Neural crest cell (in vitro differentiated cells): ENCODE measurements around the gene CLIC1. TPM values are rescaled to one million over a fixed set of nuclear protein-coding genes. Genes with fewer than 3 reads are reported as not detected.

Experiments used
- DNase-seq: peaks from one replicate; pipeline ENCODE4 v3.0.0; 2021; ENCODE audit warnings: low read depth, mixed read lengths, low spot score
- H3K27ac Mint-ChIP-seq: one replicate; pipeline ENCODE4 v1.8.0; 2021; ENCODE audit warnings: mild to moderate bottlenecking, mixed read lengths; ENCODE audit not compliant: unreplicated experiment
- H3K27me3 Mint-ChIP-seq: 2 replicates; pipeline ENCODE4 v1.8.0; 2021; ENCODE audit warnings: low read depth, mild to moderate bottlenecking, mixed read lengths
- H3K36me3 Mint-ChIP-seq: 2 replicates; pipeline ENCODE4 v1.8.0; 2021; ENCODE audit warnings: low read depth, mild to moderate bottlenecking, mixed read lengths
- H3K4me1 Mint-ChIP-seq: 2 replicates; pipeline ENCODE4 v1.8.0; 2021; ENCODE audit warnings: mixed read lengths
- H3K4me3 Mint-ChIP-seq: one replicate; pipeline ENCODE4 v1.8.0; 2021; ENCODE audit warnings: mild to moderate bottlenecking, mixed read lengths
- H3K9me3 Mint-ChIP-seq: 2 replicates; pipeline ENCODE4 v1.8.0; 2021; ENCODE audit warnings: mixed read lengths
- CTCF ChIP-seq: fragments of 200-600 bp; sonication (generic); conservative IDR thresholded peaks from 2 replicates; pipeline ENCODE4 v1.5.0; 2021; ENCODE audit warnings: antibody characterized with exemption, mild to moderate bottlenecking
- total RNA-seq: library from RNA; stranded (reverse); gene quantifications from 2 replicates; pipeline ENCODE4 v1.2.1, GENCODE V29; 2021

CLIC1 gene
- total RNA-seq, 1 donor from 2014 or later, result 313 TPM

- no peaks in the 10 kb centered on the region for H3K27me3 Mint-ChIP-seq
- TF ChIP-seq CTCF, result no peak
- no peaks in the 10 kb centered on the region for H3K4me1 Mint-ChIP-seq
- no peak for DNase-seq
- H3K27ac Mint-ChIP-seq, result no peak overlapping the region
- H3K36me3 Mint-ChIP-seq, result no peaks in the 10 kb centered on the region
- H3K4me3 Mint-ChIP-seq, result no peak overlapping the region
- no peaks in the 10 kb centered on the region for H3K9me3 Mint-ChIP-seq
These were observed 41.3 kb upstream of the CLIC1 start for GRCh38 chr6:31777667-31778050.

GRCh38 chr6:31776989-31777666, 40.8 kb upstream of the CLIC1 start, which contains the start of gene VWA7:
Gene VWA7 (minus strand): TSS chr6:31777328. CDS start chr6:31776779, 549 bp downstream.
- H3K27me3 Mint-ChIP-seq, result no peaks in the 10 kb centered on the region
- no peak for TF ChIP-seq CTCF

GRCh38 chr6:31776485-31776988, 40.2 kb upstream of the CLIC1 start:
- no peak for DNase-seq
- no peak overlapping the region for H3K27ac Mint-ChIP-seq
- no peak overlapping the region for H3K4me3 Mint-ChIP-seq
- no peaks in the 10 kb centered on the region for H3K27me3 Mint-ChIP-seq
- H3K4me1 Mint-ChIP-seq, result no peaks in the 10 kb centered on the region
- H3K36me3 Mint-ChIP-seq, result no peaks in the 10 kb centered on the region
- no peaks in the 10 kb centered on the region for H3K9me3 Mint-ChIP-seq
- no peak for TF ChIP-seq CTCF

More at GRCh38 chr6:31776989-31777666, 40.8 kb upstream of the CLIC1 start, which contains the start of gene VWA7:
- no peak for DNase-seq
- Mint-ChIP-seq H3K4me3 (no peak within 1 kb of the TSS), H3K36me3 (no peaks in the 10 kb centered on the region), H3K4me1 (no peaks in the 10 kb centered on the region), H3K9me3 (no peaks in the 10 kb centered on the region), H3K27ac (no peak within 1 kb of the TSS)

GRCh38 chr6:31775633-31776484, 39.5 kb upstream of the CLIC1 start:
- Mint-ChIP-seq H3K27ac (peak overlapping the region; percentile 71), H3K27me3 (no peaks in the 10 kb centered on the region), H3K9me3 (no peaks in the 10 kb centered on the region), H3K4me1 (no peaks in the 10 kb centered on the region), H3K36me3 (no peaks in the 10 kb centered on the region), H3K4me3 (no peak overlapping the region)
- no peak for DNase-seq
- no peak for TF ChIP-seq CTCF

- Mint-ChIP-seq H3K4me3 (no peak overlapping the region), H3K4me1 (no peaks in the 10 kb centered on the region), H3K36me3 (no peaks in the 10 kb centered on the region), H3K9me3 (no peaks in the 10 kb centered on the region), H3K27ac (peak overlapping the region; percentile 71), H3K27me3 (no peaks in the 10 kb centered on the region)
- no peak for DNase-seq
- TF ChIP-seq CTCF, result no peak
These were observed 38.9 kb upstream of the CLIC1 start for GRCh38 chr6:31775184-31775583.
